DMS153 treated with DMSO at 0.1 percent for 48 hours (cell line): ENCODE measurements around the gene GRIFIN.
"Not testable (repeated sequence)": the region's sequence is repeated elsewhere in the genome, so short reads cannot be mapped to it uniquely, and the experiment has no call there.

Experiments used
- DNase-seq: peaks from one replicate; lab custom pipeline; 2025; ENCODE audit not compliant: unreplicated experiment; lab: John Stamatoyannopoulos, UW

The GRIFIN gene

DNA sequence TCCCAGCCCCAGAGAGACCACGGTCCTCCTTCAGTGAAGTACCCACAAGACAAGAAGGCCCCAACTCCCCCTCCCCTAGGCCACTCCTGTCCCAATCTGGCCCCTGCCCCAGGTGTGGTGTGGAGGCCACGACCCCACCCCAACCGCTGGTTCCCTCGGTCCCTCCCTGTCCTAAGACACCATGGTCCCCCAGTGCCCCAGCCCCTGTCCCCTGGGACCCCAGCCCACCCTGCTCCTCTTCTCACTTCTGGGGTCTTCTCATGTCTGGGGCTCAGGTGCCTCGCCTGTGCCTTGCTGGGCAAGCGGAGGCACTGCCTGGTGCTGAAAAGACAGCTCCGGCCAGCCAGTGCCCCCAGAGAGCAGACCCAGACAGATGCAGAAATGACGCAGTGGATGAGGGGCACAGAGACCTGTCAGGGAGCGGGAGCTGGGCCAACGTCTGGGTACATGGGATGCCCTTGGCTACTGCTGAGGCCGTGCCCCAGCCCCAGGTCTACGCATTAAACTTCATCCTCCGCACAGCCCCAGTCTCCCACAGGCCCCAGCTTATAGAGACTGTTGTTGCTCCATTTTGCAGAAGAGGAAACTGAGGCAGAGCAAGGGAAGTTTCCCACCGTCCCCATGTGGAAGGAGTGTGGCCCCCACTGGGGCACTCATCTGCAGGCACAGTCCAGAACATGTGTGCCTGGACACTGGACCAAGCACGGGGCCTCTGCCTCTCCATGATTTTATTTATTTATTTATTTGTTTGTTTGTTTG lies 14.8 kb downstream of the GRIFIN start:
- DNase-seq: no peak

DNA sequence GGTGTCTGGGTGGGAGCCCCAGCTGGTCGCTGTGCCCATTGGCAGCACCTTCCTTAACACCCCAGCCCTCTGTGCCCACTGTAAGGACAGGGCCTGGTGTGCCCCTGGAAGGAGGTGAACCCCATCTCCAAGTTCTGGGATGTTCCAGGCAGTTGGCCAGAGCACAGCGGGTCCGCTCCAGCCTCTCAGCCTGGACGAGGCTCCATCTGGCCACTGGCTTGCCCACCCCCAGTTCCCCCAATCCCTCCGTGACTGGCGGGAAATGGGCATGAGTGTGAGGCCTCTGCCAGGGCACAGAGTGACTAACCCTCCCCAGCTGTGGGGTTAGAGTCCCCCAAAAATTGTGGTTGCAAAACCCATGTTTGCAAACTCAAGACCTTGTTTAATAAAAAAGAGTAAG lies 15.6 kb downstream of the GRIFIN start:
- DNase-seq: no peak

DNA sequence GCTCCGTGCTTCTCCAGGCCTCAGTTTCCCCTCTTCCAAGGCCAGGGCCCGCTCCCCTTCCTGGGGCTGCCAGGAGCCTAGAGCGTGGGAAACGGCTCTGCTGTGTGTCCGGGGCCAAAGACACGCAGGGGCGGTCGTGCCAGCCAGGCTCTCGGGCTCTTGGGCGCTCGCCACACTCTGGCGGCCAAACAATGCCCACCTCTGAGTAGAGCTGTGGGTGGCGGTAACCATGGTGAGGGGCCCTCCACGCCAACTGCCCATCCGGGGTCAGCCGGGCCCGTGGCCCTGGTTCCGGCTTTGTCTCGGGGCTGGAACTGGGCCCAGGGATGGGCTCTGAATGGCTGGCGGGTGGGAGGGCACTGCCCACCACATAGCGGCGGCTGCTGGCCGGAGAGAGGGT lies 16.0 kb downstream of the GRIFIN start:
- DNase-seq: no peak

DNA sequence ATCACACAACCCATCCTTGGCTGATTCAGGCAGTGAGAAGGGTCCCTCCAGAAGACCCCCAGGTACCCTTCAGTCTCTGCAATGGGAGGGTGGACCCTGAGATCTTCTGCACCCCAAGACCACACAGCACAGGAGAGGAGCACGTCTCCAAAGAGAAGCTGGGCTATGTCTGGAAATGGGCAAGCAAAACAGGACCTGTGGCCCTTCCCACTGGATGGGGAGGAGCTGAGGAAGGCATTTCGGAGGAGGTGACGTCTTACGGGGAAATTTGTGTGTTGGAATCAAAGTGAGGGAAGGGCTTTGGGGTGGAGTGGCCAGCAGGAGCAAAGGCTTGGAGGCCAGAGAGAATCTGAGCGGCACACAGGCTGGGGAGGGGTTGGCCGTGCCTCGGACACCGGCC lies 16.5 kb downstream of the GRIFIN start:
- no peak for DNase-seq

DNA sequence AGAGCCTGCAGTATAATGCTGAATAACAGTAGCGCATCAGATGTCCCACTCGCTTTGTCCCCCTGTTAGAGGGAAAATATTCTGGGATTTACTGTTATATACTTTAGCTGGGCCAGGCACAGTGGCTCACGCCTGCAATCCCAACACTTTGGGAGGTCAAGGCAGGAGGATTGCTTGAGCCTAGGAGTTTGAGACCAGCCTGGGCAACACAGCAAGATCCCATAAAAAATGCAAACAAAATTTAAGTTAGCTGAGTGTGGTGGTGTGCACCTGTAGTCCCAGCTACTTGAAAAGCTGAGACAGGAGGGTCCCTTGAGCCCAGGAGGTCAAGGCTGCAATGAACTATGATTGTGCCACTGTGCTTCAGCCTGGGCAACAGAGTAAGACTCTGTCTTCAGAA lies 22.3 kb downstream of the GRIFIN start:
- DNase-seq: not testable (repeated sequence)

DNA sequence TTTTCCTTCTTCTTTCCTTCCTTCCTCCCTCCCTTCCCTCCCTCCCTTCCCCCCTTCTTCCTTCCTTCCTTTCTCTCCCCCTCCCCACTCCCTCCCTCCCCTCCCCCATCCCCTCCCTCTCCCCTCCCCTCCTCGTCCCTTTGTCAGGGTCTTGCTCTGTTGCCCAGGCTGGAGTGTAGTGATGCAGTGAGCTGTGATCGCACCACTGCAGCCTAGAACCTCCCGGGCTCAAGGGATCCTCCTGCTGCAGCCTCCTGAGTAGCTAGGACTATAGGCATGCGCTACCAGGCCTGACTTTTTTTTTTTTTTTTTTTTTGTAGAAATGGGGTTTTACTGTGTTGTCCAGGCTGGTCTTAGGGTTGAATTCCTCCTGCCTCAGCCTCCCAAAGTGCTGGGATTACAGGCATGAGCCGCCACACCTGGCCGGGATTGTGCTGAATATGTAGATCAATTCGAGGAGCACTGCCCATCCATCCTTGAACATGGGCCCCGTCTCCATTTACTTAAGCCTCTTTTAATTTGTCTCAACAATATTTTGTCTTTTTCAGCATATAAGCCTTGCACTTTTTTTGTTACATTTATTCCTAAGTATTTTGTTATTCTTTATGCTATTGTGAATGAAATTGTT lies 23.4 kb downstream of the GRIFIN start:
- DNase-seq: no peak

DNA sequence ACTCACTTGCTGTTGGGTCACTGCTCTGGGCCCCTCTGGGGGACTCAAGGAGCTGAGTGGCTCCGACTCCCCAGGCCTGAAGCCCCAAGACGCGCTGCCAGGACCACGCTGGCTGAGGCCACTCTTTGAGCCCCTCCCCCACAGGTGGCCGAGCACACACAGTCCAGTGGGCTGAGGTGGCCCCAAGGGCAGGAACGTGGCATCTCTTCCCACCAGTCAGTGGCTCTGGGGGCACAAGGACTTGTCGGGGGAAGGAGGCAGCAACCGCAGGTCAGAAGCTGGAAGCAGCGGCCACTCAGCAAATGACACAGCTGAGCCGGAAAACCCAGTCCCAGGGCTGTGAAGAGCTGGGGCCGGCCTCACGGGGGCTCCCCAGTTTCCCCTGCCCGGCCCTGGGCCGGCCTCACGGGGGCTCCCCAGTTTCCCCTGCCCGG lies 24.1 kb downstream of the GRIFIN start:
- DNase-seq: no peak

DNA sequence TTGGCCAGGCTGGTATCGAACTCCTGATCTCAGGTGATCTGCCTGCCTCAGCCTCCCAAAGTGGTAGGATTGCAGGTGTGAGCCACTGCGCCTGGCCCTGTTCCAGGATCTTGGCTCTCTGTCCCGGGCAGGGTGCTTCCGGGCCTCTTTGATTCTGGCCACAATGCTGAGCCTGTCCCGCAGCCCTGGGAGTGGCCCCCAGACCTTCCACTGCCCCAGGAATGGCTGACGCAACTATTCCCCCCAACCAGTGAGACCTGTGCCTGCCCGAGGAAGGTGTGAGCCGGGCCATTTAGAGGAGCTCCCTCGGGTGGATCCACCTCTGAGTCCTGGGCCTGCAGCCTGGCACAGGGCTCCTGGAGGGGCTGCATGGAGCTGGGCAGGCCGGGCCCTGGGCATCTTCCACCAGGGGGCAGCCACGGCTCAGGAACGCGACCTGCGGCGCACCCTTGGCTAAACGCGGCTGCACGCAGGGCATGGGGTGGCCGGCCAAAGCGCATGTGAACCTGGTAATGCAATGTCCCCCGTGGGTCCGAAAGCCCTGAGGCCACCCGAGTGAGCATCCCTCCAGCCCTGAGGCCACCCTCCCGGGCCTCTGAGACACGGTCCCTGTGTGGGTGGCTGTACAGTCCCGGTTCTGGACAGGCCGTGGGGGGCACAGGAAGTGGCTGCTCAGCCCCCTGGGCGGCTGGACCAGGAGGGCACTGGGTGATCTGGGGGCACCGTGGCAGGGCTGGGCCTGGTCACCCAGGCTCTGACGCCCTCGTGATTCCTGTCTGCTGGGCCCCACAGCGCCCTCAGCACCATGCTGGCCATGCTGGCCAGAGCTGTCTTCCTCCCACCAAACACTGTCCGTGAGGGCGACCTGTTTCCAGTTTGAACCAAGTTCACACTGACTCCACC lies 24.8 kb downstream of the GRIFIN start:
- peak; percentile 86 for DNase-seq

DNA sequence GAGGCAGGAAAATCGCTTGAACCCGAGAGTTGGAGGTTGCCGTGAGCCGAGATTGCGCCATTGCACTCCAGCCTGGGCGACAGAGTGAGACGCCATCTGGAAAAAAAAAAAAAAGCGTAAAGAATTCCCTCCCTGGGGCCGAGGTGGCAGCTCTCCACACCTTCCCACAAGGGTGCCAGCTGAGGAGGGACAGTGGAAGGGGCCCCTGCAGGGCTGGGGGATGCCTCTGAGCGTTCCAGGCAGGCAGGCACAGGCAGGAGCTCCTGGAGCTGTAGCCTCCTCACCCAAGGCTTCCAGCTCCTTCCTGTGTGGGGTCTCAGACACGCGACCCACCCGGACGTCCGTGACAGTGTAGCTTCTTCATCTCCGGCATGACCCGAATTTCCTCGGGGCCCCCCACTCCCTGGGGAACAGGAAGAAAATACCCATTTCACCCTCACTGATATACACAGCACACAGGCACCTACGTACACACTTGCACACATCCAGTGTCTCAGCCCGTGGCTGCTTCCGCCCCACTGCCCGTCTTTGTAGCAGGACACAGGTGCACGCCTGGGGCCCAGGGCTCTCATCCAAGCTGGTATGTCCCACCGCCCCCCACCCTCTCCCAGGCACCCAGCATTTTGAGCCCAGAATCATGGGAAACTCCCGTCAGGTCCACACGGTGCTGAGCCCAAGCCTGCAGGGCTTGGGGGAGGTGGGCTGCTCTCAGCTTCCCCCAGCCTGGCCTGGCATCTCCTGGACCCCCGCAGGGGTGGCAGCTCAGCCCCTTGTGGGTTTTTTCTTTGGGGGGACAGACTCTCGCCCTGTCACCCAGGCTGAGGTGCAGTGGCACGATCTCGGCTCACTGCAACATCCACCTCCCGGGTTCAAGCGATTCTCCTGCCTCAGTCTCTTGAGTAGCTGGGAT lies 25.7 kb downstream of the GRIFIN start:
- no peak for DNase-seq

DNA sequence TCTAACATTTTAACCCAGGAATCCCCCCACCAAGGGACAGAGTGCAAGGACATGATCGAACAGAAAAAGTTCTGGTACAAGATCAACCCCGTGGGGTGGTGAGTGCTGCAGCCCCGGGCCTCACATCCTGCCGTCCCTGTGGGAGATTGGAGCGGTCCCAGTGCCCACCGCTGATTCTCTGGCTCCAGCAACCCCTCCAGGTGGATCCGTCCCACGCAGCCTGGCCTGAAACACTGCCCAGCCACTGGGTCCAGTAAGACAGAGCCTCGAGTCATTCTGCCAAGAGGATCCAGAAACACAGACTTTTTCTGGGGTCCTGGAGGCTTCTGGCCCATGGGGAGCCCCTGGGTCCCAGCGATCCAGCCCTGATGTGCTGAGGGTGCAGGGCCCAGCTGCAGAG lies 29.5 kb downstream of the GRIFIN start:
- DNase-seq: no peak

DNA sequence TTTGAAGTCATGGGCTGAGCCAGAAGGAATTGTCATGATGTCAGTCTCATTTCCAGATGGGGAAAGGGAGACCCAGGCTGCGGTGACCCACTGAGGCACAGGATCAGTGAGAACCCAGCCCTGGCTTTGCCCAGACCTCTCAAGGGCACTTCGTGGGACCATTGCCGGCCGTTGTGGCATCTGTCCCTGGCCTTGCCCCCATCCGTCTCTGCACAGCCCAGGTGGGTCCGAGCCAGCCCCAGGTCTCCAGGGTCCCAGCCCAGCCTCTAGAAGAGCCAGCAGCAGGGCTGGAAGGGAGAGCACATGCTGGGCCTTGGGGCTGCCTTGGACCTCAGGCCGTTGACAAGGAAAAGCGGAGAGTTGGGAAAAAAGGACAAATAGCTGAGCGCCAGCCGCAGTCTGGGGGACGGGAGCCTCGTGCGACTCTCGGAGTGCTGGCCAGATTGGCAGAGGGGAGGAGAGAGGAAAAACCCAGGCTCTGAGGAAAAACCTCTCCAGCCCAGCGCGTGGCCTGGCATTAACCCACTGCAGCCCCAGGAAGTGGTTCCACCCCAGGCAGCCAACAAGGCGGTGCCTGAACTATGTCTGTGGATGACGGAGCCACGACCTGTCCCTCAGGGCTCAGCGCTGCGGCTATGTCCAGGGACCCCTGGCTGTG lies 30.2 kb downstream of the GRIFIN start:
- DNase-seq: no peak

DNA sequence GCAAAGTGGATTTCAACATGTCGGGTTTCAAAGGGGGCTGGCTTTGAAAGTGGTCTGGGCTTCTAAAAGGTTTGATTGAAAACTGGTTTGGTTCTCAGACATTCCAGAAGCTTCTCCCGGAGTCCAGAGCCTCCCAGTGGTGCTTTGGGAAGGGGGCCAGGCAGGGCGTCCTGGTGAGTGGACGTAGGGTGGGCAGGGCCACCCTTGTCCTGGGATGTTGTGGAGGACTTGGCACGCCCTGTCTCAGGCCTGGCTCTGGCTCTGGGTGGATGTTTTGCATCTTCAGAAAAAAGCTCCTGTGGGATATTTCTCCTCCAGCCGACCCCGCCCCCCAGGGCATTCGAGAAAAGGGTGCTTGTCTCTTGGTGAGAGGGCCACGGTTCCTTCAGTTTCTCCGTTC lies 31.2 kb downstream of the GRIFIN start:
- no peak for DNase-seq

DNA sequence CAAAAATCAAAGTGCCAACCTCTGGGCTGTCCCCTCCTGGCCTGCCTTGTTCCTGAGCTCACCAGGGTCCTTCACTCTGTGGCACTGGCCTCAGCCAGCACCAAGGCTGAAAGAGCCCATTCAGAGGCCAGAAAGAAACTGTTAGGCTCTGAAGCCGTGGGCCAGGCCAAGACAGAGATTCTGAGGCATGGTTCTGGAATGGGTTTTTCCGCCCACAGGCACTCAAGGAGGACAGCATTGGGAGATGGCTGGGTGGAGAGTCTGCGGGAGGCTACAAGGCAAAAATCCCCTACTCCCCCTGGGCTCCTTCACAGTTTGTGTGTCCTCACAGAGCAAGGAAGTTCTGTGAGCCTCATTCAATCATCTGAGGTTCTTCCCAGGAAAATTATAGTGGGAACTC lies 31.7 kb downstream of the GRIFIN start:
- no peak for DNase-seq

DNA sequence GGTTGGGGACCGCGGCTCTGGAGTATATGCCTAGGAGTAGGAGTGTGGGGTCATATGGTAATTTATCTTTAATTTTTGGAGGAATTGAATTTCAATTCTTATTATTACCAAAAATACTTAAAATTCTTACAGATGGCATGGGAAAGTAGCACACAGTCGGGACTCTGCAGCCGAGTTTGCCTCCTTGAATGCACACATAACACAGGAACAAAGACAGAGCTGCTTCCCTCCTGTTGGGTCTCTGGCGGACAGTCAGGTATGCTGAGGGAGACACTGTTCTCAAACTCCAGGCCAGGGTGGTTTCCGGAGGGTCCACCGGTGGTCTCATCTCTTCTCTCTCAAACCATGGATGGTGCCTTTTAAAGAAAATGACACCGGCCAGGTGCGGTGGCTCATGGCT lies 32.7 kb downstream of the GRIFIN start:
- DNase-seq: no peak

DNA sequence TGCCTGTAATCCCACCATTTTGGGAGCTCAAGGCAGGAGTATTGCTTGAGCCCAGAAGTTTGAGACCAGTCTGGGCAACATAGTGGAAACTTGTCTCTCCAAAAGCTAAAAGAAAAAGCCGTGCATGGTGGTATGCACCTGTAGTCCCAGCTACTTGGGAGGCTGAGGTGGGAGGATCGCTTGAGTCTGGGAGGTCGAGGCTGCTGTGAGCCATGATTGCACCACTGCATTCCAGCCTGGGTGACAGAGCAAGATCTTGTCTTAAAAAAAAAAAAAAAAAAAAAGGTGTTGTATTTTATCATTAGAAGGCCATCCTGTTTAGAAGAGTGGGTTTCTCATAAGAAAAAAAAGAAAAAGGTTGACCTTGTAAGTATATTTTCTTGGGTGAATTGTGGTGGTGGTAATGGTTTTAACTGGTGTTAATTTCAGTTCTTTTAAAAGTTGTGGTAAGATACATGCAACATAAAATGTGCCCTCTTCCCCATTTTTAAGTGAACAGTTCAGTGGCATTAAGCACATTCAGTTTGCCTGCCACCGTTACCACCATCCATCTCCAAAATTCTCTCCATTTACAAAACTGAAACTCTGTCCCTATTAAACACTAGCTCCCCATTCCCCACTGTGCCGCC lies 34.7 kb downstream of the GRIFIN start:
- DNase-seq: no peak

DNA sequence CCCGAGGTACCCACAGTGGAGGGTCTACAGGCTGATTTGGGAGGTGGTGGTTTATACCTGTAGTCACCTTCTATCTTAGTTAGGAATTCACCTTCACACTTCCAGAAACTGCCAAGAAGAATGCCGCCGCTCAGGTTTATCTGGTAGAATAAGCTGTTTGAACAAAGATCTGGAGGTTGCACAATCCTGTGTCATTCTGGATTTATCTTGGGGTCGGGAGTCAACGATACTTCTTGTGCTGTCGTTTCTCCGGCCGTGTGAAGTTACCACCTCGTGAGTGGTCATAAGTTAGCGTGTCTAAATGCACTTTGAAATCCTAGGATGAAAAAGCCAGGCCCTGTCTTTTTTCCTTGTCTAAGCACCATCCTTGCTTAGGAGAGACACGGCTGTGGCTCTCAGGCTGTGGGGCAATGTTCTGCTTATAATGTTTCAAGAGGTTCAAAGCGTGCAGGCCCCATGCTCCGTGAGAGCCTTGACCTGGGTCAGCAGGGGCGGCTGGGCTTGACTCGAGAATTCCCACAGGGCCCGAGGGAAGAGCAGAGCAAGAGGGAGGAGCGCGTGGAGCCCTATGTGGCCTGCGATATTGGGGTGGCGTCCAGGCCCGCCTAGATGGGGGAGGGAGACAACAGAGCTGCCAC lies 35.5 kb downstream of the GRIFIN start:
- no peak for DNase-seq

DNA sequence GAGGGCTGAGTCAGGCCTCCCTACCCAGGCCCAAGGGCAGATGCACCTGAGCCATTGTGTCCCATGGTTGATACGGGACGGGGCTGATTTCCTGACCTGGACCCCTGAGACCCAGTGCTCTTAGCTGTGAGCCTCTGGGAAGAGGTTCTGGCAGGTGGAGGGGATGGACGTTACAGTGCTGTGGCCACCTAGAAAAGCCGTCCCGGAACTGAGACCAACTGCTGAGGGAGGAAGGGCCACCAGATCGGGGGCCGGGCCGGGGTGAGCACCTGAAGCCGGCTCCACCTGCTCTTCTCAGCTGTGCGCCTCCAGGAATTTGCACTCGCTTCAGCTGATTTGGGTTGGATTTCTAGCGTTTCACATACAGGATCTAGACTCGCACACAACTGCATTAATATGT lies 37.4 kb downstream of the GRIFIN start:
- no peak for DNase-seq

DNA sequence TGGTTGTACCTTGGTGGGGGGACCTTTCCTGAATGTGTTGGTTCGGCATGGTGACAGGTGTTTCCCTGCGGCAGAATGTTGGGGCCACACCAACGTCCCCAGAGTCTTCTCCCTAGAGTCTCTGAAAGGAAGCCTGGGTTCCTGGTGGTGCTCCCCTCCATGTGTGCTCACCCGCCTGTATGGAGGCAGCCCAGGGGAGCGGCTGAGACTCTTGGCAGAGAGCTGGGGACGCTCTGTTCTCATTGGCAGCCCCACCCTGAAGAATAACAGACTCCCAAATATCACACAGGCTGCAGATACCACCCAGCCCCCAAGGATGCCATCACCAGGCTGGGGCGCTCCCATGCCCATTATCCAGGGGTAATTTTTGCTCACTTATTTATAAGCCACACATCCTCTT lies 38.0 kb downstream of the GRIFIN start:
- no peak for DNase-seq

DNA sequence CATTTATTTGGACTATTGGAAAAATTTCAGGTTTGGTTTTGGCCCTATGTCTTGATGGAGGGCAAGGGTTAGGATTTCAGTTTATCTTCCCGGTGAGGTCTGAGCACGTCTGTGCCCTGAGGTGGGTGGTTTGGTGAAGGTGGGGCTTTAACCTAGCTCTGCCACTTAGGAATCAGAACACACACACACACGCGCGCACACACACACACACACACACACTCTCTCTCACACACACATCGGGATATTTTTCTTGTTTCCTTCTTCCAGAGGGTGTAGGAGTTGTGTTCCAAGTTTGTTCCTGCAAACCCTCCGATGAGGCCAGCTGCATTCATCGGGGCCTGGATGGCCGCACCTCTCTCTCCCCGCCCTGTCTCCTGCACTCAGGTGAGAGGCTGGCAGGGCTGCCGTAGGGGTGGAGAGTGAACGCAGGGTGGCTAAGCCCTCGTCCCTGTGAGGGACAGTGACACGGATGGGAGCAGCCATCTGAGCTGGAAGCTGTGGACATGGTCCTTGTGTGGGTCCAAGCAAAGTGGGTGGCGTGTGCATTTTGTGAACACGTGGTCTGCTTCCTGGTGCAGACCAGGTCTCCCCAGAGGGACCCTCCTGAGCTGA lies 38.6 kb downstream of the GRIFIN start:
- no peak for DNase-seq
